Omental fat pad (tissue), 4 donors: ENCODE results near the gene TSC2. TPM values are rescaled to one million over a fixed set of nuclear protein-coding genes. Genes with fewer than 3 reads are reported as not detected.

Experiments
- ATAC-seq: fragments of 150-250 bp; one replicate; pipeline ENCODE4 v1.9.1; 2016; ENCODE audit warnings: mild to moderate bottlenecking, moderate library complexity; ENCODE audit not compliant: low FRiP score
- DNase-seq: peaks from one replicate; pipeline ENCODE4 v3.0.0-alpha.2; 2019; ENCODE audit warnings: low spot score
- total RNA-seq, 4 donors: library from RNA; depleted of rRNA; stranded (reverse); fragments of >200 nt; gene quantifications; one replicate each; pipeline ENCODE4 v1.1.0, GENCODE V29; 2016
- TF ChIP-seq, protein P1 (sequence below), 3 donors: fragments of 450-650 bp; IDR thresholded peaks; one replicate each; pipeline ENCODE4 v1.5.1; 2016 to 2017; ENCODE audit warnings: antibody characterized with exemption in 3 of 3, mild to moderate bottlenecking in 3 of 3, moderate library complexity in 2 of 3

Gene TSC2
- total RNA-seq, 4 donors from 2014 or later: 30.0 to 59.4 (median 35.9) TPM

DNA sequence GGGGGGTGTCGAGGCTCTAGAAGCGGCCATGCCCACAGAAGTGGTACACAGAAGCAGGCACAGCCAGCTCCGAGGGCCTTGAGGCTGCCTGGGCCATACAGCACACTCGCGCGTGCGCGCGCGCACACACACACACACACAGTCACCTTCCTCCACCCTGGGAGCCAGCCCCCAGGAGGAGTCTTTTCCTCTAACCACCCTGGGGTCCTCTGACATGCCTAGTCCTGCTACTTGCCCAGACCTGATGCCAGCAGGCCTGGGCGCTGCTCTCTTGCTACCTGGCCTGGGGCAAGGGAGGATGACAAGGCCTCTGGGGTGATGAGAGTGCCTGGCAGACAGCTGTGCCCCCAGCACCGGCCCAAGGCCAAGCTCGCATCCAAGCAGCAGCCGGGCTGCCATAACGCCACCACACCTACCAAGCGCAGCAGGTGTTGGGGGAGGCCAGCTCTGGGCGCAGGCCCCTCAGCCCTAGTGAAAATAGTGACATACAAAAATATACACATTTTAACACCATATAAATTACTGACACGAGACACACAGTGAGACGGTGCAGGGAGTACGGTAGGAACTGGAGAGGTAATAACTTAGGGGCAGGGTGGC is 41.1 kb downstream of the TSC2 start:
- TF ChIP-seq, protein P1, sequence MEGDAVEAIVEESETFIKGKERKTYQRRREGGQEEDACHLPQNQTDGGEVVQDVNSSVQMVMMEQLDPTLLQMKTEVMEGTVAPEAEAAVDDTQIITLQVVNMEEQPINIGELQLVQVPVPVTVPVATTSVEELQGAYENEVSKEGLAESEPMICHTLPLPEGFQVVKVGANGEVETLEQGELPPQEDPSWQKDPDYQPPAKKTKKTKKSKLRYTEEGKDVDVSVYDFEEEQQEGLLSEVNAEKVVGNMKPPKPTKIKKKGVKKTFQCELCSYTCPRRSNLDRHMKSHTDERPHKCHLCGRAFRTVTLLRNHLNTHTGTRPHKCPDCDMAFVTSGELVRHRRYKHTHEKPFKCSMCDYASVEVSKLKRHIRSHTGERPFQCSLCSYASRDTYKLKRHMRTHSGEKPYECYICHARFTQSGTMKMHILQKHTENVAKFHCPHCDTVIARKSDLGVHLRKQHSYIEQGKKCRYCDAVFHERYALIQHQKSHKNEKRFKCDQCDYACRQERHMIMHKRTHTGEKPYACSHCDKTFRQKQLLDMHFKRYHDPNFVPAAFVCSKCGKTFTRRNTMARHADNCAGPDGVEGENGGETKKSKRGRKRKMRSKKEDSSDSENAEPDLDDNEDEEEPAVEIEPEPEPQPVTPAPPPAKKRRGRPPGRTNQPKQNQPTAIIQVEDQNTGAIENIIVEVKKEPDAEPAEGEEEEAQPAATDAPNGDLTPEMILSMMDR (IDR thresholded peaks at IDR 0.05): no peak
- ATAC-seq (no peak), DNase-seq (no peak)

DNA sequence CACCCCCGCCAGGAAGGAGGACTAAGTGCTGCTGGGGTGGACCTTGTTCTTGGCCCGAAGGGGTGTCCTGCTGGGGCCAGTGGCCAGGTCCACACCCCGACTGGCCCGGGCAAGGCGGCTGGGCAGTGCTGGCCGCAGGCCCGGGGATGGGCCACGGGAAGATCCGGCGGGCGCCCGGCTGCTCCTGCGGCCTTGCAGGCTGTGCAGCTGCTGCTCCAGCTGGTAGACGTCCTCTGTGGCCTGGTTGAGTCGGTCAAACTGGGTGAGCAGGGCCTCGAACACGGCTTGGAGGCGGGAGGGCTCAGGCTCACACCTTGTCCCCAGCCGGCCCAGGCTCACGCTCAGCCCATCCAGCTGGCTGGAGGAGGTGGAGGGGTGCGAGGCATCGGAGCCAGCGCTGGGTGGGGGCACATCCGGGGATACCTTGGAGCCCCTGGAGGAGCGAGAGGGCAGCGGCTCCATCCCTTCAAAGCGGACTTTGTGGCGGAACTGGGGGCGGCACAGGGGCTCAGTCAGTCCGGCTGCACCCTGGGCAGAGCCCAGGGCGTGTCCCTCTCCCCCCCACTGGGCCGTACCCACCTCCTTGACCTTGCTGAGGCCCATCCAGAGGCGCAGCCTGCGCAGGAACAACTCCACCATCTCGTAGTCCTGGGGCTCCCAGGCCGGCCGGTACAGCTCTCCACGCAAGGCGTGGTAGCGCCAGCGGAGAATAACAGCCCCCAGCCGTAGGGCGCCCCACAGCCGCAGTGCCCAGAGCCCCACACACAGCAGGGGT is 42.1 kb downstream of the TSC2 start:
- ATAC-seq: no peak
- TF ChIP-seq, protein P1 (IDR thresholded peaks at IDR 0.05): no peak
- DNase-seq: no peak

DNA sequence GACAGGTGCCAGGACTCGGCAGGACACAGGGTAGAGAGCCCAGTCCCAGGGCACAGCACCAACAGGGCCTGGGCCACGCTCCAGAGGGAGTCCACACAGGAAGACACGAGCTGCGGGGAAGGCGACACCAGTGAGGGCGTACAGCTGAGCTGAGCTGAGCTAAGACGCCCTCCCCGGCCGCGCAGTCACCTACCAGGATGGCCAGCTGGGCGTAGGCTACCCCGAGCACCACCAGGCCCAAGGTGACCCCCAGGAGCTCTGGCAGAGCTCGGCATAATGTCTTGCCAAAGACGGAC is 42.6 kb downstream of the TSC2 start:
- no peak for DNase-seq
- ATAC-seq: no peak
- TF ChIP-seq, protein P1 (IDR thresholded peaks at IDR 0.05): no peak

DNA sequence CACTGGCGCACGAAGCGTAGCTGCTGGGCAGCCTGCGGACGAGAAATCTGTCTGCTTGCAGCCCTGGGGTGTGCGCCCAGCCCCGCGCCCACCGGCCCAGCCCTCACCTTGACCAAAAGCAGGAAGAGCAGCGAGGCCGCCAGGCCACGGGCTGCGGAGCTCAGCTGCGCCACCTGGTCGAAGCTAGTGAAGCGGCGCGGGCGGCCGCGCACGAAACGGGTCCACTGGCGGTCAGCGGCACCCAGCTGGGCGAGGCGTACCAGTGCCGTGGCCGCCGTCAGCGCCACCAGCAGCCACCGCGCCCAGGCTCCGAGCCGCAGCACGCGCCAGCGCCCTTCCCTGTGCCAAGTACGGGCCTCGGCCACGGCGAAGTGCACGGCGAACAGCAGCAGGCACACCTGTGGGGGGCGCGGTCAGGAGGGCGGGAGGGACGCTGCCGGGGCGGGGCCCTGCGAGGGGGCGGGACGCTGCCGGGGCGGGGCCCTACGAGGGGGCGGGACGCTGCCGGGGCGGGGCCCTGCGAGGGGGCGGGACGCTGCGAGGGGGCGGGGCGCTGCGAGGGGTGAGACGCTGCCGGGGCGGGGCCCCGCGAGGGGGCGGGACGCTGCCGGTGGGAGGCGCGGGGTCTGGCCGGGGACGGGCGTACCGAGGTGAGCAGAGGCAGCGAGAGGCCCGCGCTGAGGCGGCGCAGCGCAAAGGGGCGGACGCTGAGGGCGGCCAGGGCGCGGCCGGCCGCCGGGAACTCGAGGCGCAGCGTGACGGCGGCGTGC is 43.2 kb downstream of the TSC2 start:
- ATAC-seq: no peak
- no peak for DNase-seq

DNA sequence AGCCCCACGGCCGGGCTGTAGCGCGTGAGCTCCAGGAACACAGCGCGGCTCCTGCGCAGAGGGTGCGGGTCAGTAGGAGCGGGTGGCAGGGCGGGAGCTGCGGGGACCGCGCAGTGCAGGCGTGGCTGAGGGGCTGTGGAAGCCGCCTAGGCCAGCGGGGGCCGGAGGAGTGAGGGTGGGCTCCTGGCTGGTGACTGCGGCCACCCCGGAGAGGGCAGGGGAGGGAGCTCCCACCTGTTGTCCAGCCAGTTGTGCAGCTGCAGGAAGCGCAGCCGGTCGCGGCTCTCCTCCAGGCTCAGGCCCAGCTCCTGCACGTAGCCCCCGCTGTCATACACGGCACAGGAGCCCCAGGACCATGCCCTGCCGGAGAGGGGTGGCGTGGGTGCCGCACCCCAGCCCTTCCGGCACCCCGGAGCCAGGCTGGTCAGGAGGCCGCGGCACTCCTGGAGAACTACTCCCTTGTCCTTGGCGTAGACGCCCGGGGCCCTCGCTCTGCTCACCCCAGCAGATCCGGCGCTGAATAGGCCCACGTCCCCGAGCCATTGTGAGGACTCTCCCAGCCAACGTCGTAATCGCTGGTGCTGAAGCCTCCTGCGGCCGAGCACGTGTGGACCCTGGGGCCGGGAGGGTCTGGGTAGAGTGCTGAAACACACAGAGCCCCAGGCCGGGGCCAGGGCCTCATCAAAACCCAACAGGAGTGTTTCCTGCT is 43.9 kb downstream of the TSC2 start:
- no peak for ATAC-seq
- DNase-seq: no peak
- TF ChIP-seq, protein P1 (IDR thresholded peaks at IDR 0.05): no peak

More for the DNA sequence above, 43.2 kb downstream of the TSC2 start:
- TF ChIP-seq, protein P1 (IDR thresholded peaks at IDR 0.05): no peak

DNA sequence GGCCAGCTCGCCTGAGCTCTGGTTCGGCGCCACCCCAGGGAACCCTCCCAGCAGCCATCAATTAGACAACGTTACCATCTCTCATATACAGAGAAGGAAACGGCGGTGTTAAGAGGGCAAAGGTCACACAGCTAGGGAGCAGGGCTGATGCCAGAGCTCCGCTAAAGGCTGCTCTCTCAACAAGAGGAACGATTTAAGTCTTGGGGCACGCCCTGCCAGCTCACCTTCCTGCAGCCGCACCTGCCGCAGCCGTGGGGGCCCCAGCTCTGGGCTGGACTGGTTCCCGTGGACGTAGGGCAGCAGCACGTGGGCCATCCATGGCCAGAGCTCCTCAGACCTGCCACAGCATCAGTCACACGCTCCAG is 44.5 kb downstream of the TSC2 start:
- ATAC-seq: no peak
- no peak for DNase-seq
- TF ChIP-seq, protein P1 (IDR thresholded peaks at IDR 0.05): no peak
